GM18508 (cell line): ENCODE measurements around the gene ERMN.
"Not testable (repeated sequence)": the region's sequence is repeated elsewhere in the genome, so short reads cannot be mapped to it uniquely, and the experiment has no call there.

ENCODE experiments used
- ATAC-seq: cut with Tn5 transposase; IDR thresholded peaks from one replicate; pipeline ENCODE4 v1.9.1; 2021; ENCODE audit warnings: moderate number of reproducible peaks; ENCODE audit not compliant: insufficient read depth, unreplicated experiment

The ERMN gene

GRCh38 chr2:157325786-157326185 lies at the start of gene ERMN:
Gene ERMN, minus strand, starts transcription at chr2:157325824. Its CDS starts 182 bp downstream, at chr2:157325642.
- no peak for ATAC-seq

GRCh38 chr2:157375384-157375783 lies 49.8 kb upstream of the ERMN start:
- no peak for ATAC-seq

- not testable (repeated sequence) for ATAC-seq
Observed at GRCh38 chr2:157368508-157368907, 42.9 kb upstream of the ERMN start.

- ATAC-seq, result no peak
Observed at GRCh38 chr2:157367704-157368103, 42.1 kb upstream of the ERMN start.

- ATAC-seq, result peak; percentile 68
Observed at GRCh38 chr2:157364257-157364974, 38.8 kb upstream of the ERMN start.

- peak; percentile 59 for ATAC-seq
Observed at GRCh38 chr2:157363612-157364101, 38.0 kb upstream of the ERMN start.

GRCh38 chr2:157362627-157363026 lies 37.0 kb upstream of the ERMN start:
- no peak for ATAC-seq

GRCh38 chr2:157361526-157361925 lies 35.9 kb upstream of the ERMN start:
- ATAC-seq, result no peak

- no peak for ATAC-seq
Observed at GRCh38 chr2:157359628-157360027, 34.0 kb upstream of the ERMN start.

- ATAC-seq, result no peak
Observed at GRCh38 chr2:157355618-157356017, 30.0 kb upstream of the ERMN start.

- ATAC-seq, result no peak
Observed at GRCh38 chr2:157349949-157350515, 24.4 kb upstream of the ERMN start.

- no peak for ATAC-seq
Observed at GRCh38 chr2:157348291-157348921, 22.8 kb upstream of the ERMN start.

- ATAC-seq, result no peak
Observed at GRCh38 chr2:157345647-157346389, 20.2 kb upstream of the ERMN start.

- not testable (repeated sequence) for ATAC-seq
Observed at GRCh38 chr2:157341381-157341780, 15.8 kb upstream of the ERMN start.

GRCh38 chr2:157339965-157340655 lies 14.5 kb upstream of the ERMN start:
- ATAC-seq, result no peak

GRCh38 chr2:157337978-157338377 lies 12.4 kb upstream of the ERMN start:
- ATAC-seq, result no peak

- no peak for ATAC-seq
Observed at GRCh38 chr2:157336137-157337010, 10.8 kb upstream of the ERMN start.

GRCh38 chr2:157334797-157335196 lies 9.2 kb upstream of the ERMN start:
- ATAC-seq, result no peak

GRCh38 chr2:157334335-157334734 lies 8.7 kb upstream of the ERMN start:
- no peak for ATAC-seq
